ENCODE data around the gene SUOX.
"Not testable (repeated sequence)": the region's sequence is repeated elsewhere in the genome, so short reads cannot be mapped to it uniquely, and the experiment has no call there.

DNA sequence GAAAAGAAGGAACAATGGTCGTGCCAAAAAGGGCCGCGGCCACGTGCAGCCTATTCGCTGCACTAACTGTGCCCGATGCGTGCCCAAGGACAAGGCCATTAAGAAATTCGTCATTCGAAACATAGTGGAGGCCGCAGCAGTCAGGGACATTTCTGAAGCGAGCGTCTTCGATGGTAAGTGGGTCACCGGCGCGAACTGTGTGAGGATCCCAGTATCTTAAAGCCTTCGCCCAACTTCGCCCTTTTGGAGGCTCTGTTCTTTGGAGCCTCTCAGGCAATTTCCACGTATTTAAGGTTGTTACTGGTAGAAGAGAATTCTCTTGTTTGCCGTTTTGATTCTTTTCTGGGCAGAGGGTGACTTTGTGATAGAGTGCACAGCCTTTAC is 45.3 kb downstream of the SUOX start:
- not testable (repeated sequence) for TF ChIP-seq POLR2A (IDR thresholded peaks at IDR 0.05; ENCODE audit: low read depth, low read length); POLR2AphosphoS5 (IDR thresholded peaks at IDR 0.05; ENCODE audit: low read depth, low read length); TAF1 (IDR thresholded peaks at IDR 0.05; ENCODE audit: borderline replicate concordance, low read depth, low read length)

Measured in GM12892 (cell line).